Stimulated activated CD4-positive, alpha-beta T cell treated with anti-CD3 and anti-CD28 coated beads, Interleukin-4, amount 100 ng/mL, for 4 hours (primary cell): ENCODE data around the gene COX8A.
"Not testable (repeated sequence)": the region's sequence is repeated elsewhere in the genome, so short reads cannot be mapped to it uniquely, and the experiment has no call there.

Source experiments
- DNase-seq, 2 experiments: peaks; one replicate each; pipeline ENCODE4 v3.0.0-alpha.2; 2020

The COX8A gene

GRCh38 chr11:63970902-63971301, 3.5 kb upstream of the COX8A start:
- DNase-seq, result no peak

DNA sequence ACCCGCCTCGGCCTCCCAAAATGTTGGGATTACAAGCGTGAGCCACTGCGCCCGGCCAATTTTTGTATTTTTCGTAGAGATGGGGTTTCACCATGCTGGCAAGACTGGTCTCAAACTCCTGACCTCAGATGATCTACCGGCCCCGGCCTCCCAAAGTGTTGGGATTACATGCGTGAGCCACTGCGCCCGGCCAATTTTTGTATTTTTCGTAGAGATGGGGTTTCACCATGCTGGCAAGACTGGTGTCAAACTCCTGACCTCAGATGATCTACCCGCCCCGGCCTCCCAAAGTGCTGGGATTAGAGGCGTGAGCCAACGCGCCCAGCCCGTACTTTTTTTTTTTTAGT, 535 bp upstream of the COX8A start:
- not testable (repeated sequence) for DNase-seq

DNA sequence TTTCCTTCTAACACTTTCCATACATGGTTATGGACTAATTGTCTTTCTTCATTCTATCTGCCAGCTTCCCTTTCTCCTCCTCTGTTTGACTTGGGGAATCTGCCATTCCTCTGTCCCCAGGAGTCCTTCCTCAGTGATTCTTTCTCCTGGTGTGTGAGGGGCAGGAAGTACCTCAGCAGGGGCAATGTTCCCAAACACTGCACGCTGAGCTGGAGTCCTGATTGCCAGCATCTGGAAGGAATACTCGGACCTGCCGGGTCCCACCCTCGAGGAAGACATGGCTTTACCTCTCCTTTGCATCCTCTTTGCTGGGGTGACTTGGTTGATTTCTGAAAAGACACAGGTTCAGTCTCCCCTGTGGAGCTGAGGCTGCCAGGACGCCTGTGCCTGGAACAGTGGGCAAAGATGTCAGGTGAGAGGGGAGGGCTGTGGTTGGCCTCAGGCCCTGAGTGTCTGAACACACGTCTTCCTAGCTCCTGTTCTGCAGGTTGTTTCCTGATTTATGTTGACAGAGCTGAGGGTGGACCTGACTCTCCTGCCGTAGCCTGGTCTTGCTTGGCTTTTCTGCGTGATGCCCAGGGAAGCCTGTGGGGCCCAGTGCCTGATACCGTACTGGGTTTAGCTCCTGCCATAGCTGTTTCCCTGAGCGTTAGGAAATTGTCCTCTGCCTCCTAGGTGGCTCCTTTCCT, 4.3 kb downstream of the COX8A start:
- no peak for DNase-seq

DNA sequence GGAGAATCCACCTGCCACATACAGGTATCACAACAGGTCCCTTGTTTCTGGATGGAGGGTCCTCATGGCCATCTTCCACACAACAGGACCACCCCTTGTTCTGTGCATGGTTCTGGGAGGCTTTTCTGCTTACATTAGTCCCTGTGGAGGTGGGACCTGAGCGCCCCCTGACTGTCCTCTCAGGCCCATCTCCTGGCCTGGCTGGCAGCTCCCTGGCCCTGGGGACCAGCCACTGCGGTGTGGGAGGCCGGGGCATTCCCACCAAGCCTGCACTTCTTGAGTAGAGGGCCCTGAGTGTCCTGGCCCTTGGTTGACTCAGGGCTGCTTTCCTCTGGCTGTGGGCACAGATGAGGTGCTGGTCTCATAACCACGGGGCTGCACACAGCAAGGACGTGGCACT, 5.0 kb downstream of the COX8A start:
- no peak for DNase-seq

- peak; percentile 61 to 63 for DNase-seq
Observed at GRCh38 chr11:63985812-63986155, 11.4 kb downstream of the COX8A start.

DNA sequence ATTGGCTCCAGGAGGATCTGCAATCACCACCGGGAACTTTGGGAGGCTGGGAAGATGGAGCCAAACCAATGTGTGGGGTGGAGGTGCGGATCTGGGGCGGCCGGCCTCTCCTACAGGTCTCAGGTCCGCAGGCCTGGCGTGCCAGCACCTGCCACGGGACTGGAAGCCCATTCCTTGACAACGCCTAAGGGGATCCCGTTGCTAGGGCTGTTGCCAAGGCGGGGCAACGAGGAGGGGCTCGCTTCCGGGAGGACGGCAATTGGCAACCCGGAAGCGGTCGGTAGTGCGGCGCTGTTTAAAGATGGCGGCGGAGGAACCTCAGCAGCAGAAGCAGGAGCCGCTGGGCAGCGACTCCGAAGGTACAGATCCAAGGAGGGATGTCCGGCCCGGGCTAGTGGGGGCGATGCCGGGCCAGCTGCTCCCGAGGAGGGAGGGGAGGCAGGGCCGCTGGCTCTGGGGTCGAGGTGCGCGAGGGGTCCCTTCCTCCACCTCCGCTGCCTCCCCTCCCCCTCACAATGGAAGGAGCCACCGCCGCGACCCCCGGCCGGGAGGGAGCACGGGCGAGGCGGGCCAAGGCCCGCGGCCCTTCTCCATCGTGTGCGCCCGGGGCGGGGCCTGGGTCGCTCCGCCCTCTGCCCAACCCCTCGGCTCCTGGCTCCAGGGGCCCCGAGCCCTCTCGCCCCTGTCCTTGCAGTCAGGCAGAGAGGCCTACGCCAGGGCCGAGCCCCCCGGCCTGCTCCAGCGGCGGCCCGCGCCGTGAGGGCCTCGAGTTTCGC, 11.9 kb downstream of the COX8A start, which contains the start of gene OTUB1:
Gene OTUB1 (plus strand): TSS at position 283 of the 776 bp plus-strand sequence. CDS start 19 bp downstream, at position 302.
- DNase-seq, result peak; percentile 82 to 87

- no peak for DNase-seq
Observed at GRCh38 chr11:63986932-63987513, 12.6 kb downstream of the COX8A start.

DNA sequence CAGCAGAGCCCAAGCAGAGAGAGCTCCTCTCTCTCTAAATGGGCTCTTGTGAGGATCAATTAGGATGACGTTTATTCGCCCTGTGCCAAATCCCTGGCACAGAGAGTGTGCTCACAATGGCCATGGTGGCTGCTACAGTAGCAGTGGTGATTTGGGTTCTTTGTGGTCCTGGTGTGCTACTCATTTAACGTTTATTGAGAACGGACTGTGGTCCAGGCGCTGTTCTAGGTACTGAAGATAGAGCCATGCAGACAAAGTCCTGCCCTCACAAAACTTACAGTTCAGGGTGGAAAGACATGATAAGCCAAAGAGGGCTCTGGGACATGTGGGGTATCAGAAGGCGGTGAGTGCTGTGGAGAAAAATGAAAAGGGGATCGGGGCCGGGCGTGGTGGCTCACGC, 17.1 kb downstream of the COX8A start:
- DNase-seq, result no peak

DNA sequence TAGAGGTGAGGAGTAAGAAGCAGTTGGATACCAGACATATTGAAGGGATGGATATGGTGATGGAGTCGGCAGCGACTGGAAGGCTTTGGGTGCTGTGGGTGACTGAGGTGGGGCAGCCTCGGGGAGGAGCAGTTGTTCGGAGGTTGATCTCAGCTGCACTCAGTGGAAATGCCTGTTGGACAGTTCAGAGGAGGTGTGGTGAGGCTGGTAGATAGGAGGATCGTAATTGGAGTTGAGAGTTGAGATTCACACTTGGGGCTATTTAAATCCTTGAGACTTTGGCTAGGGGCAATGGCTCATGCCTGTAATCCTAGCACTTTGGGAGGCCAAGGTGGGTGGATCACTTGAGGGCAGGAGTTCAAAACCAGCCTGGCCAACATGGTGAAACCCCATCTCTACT, 18.7 kb downstream of the COX8A start:
- DNase-seq, result no peak

DNA sequence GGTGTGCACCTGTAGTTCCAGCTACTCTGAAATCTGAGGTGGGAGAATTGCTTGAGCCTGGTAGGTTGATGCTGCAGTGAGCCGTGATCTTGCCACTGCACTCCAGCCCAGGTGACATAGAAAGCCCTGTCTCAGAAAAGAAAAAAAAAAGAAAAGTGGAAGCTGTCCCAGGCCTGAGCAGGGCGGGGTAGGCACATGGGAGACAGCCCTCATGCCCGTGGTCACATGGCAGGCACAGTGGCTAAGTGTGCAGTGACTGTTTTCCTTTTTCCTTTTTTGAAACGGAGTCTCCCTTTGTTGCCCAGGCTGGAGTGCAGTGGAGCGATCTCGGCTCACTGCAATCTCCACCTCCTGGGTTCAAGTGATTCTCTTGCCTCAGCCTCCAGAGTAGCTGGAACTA, 19.6 kb downstream of the COX8A start:
- no peak for DNase-seq

- no peak for DNase-seq
Observed at GRCh38 chr11:63996512-63996911, 22.1 kb downstream of the COX8A start.

GRCh38 chr11:63997104-63997700, 22.8 kb downstream of the COX8A start:
- DNase-seq, result no peak

- DNase-seq, result no peak
Observed at GRCh38 chr11:63997801-63998337, 23.4 kb downstream of the COX8A start.

DNA sequence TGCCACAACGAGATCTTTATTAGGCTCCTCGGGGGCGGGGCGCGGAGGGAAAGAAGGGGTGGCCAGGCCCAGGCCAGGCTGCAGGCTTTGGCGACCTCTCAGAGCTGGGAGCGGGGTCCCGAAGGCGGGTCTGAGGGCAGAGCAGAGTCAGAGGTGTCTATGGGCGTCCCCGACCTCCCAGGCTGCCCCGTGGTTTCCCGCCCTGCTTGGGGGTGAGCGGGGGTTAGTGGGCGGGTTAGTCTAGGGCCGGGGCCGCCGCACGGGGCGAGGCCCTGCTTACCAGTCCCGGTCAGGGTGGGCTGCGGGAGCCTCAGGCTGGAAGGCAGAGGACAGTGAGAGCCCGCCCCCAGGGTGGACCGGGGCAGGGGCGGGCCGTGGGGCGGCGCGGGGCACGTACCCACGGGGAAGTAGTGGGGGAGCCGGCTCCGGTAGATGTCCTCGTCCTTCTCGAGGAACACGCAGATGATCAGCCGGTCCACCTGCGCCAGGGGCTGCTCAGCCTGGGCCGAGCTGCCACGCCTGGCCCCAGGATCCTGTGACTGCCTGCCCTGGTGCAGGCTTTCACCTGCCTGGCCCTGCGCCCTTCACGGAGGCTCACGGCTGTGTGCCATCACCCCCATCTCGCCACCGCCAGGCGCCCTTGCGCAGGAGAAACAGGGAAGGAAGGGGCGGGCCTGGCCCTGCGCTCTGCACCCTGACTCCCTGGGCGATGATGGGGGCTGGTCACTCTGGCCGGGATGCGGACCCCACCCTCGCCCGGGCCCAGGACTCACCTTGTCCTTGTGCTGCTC, 24.3 kb downstream of the COX8A start:
- no peak for DNase-seq

GRCh38 chr11:63999349-64000025, 25.1 kb downstream of the COX8A start:
- peak; percentile 63 to 69 for DNase-seq

- DNase-seq, result peak; percentile 58 to 74
Observed at GRCh38 chr11:64000026-64000739, 25.8 kb downstream of the COX8A start.

DNA sequence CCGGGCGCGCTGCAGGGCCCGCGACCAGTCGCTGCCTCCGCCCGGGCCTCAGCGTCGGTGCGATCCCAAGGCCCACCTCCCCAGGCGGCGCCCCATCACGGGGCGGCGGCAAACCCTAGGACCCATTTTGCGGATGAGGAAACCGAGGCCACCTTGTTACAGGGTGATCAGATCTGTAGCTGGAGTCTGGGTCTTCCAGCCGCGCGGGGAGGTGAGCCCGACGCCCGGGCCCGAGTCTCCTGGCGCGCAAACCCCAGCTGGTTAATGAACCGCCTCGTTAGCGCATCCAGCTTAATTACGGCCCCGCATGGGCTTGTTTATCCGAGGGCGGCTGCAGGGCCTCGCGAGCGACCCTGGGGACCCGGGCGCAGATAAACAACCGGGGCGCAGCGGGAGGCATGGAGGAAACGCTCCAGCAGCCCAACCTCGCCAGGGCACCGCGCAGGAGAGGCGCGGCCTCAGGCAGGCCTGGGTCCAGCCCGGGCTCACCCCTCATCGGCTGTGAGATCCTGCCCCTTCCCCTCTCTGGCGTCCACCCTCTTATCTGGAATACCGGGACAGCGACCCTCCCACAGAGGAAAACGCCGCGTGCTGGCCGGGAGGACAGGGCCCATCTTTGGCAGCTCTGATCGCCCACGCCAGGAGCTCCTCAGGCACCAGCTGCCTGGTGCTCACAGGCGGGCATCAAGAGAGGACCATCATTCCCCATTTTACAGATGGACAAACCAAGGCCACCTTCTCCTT, 26.5 kb downstream of the COX8A start:
- no peak for DNase-seq

GRCh38 chr11:64001484-64002420, 27.3 kb downstream of the COX8A start:
- no peak for DNase-seq

DNA sequence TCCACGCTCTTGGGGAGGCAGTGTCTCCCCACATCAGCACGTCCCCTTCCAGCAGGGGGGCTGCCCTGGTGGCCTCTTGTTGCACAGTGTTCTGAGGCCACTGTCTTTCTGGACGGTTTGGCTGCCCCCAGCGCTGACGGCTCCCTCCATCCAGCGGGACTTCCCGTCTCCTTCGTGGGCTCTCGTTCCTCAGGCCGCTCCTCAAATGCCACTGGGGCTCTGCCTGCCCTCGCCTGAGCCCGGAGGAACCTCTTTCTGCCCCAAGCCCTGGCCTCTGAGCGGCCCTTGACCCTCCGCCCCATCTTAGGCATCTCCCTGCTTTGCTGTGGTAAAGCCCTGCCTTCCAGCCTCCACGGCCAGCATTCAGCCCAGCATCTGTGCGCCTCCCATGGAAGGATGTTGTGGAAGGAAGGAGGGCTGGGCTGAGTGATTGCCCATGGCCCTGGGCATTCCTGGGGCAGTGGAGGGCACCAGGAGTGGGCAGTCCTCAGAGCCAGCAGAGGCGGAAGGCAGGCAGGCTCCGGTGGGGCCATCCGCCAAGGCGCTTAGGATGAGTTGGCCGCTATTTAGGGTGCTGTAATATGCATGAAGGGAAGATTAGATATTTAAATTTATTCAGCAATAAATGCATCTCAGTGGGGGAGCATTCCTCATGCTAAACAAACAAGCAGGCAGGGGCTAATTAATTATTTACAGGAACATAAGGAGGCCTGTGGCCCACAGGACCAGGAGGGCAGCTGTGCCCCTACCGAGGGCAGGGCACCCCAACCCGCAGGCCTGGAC, 29.6 kb downstream of the COX8A start:
- no peak for DNase-seq
